ENCODE data around the gene ST7. TPM values are rescaled to one million over a fixed set of nuclear protein-coding genes. Genes with fewer than 3 reads are reported as not detected.

Gene ST7
- total and polyA plus RNA-seq, 2 of the 13 experiments (the other 11 are each of a cell fraction or from before 2014, with no cell fraction given), result 17.3 to 23.5 TPM

DNA sequence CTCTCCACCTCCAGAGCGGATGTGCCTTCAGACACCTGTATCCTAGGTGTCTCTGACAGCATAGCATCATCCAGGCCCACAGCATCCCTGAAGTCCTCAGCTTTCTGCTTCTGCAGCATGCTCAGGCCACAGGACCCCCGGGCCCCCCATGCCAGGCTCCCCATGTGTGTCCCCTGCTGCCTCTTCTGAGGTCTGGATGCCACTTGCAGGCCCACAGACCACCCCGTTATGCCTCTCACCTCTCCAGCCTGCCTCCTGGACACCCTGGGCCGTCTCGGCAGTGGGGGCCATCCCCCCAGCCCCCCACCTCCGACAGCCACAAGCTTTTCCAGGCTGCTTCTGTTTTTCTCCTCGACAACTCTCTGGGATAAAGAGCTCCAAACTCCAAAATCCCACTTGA is 285.2 kb downstream of the ST7 start (continued):
- TF ChIP-seq MLXIP (CRISPR knock-in tag; IDR thresholded peaks at IDR 0.05; ENCODE audit: borderline replicate concordance) (no peak), ONECUT2 (CRISPR knock-in tag; IDR thresholded peaks at IDR 0.05) (no peak), TBX2 (CRISPR knock-in tag; IDR thresholded peaks at IDR 0.05; ENCODE audit: borderline replicate concordance) (no peak)
- TF ChIP-seq, protein P1, sequence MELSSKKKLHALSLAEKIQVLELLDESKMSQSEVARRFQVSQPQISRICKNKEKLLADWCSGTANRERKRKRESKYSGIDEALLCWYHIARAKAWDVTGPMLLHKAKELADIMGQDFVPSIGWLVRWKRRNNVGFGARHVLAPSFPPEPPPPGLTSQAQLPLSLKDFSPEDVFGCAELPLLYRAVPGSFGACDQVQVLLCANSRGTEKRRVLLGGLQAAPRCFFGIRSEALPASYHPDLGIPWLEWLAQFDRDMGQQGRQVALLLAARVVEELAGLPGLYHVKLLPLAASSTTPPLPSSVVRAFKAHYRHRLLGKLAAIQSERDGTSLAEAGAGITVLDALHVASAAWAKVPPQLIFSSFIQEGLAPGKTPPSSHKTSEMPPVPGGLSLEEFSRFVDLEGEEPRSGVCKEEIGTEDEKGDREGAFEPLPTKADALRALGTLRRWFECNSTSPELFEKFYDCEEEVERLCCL (CRISPR knock-in tag; IDR thresholded peaks at IDR 0.05; ENCODE audit: borderline replicate concordance), result no peak

- no peak overlapping the region for H3K4me2 ChIP-seq (ENCODE audit: low read depth, low read length)
- WGBS (ENCODE audit: low lambda C conversion rate), result 1% methylated on average over 7 of the region's 7 CpGs
- no peaks in the 10 kb centered on the region for H3K4me1 ChIP-seq (ENCODE audit: insufficient read depth, low read length)
- no peaks in the 10 kb centered on the region for H3K79me2 ChIP-seq (ENCODE audit: insufficient read depth, low read length)
- in situ Hi-C loops (cut with HindIII; ENCODE audit: extremely low pct_ligation_motif_present, low pct_unique_long_range_greater_than_20kb), result no loop called here
- H3K27ac ChIP-seq (ENCODE audit: extremely low read length, insufficient read depth, low read length), result no peak overlapping the region
- ChIA-PET POLR2A (no interaction called here), CTCF (ENCODE audit: low intra/inter-chr PET ratio, low total read pairs) (no interaction called here)
- no peak for ATAC-seq
- H3K36me3 ChIP-seq (replicated peaks in 1 of 2; ENCODE audit: control insufficient read depth in 1 of 2, insufficient read depth in 2 of 2, low read length in 2 of 2), result no peaks in the 10 kb centered on the region
- no peaks in the 10 kb centered on the region for H4K20me1 ChIP-seq (ENCODE audit: insufficient read depth, low read length)
- intact Hi-C loops (cut with micrococcal nuclease; ENCODE audit: unreplicated experiment), result no loop called here
- DNase-seq (ENCODE audit: low spot score), result no peak
- no peak overlapping the region for H3K4me3 ChIP-seq (replicated peaks in 1 of 3; ENCODE audit: insufficient read depth in 1 of 3, low read depth in 2 of 3, low read length in 3 of 3)
- no peak overlapping the region for H2AFZ ChIP-seq (ENCODE audit: low read length)
- no peaks in the 10 kb centered on the region for H3K9me3 ChIP-seq (ENCODE audit: low read length)
- no peak overlapping the region for H3K9ac ChIP-seq (ENCODE audit: insufficient read depth, low read depth, low read length)
- no peak for FAIRE-seq
- 0 out of 5 replicates have a peak, but pooled peaks cover 0 to 6% of the 10 kb centered on the region in 2 experiments for H3K27me3 ChIP-seq (ENCODE audit: control insufficient read depth in 1 of 2, insufficient read depth in 2 of 2, low read length in 2 of 2)
- no TSS peak for BruUV-seq (replicated peaks)
- TF ChIP-seq PRDM10 (CRISPR knock-in tag; IDR thresholded peaks at IDR 0.05; ENCODE audit: low read depth) (no peak), MED1 (CRISPR knock-in tag; IDR thresholded peaks at IDR 0.05) (no peak), ZNF572 (CRISPR knock-in tag; IDR thresholded peaks at IDR 0.05) (no peak), CREM (IDR thresholded peaks at IDR 0.05) (no peak), CREM (CRISPR knock-in tag; IDR thresholded peaks at IDR 0.05) (no peak), HCFC1 (IDR thresholded peaks at IDR 0.05; ENCODE audit: low read depth, low read length) (no peak), ZNF816 (CRISPR knock-in tag; IDR thresholded peaks at IDR 0.05; ENCODE audit: borderline replicate concordance) (no peak), HIVEP1 (CRISPR knock-in tag; IDR thresholded peaks at IDR 0.05) (no peak), U2AF2 (IDR thresholded peaks at IDR 0.05; ENCODE audit: low read depth, low read length) (no peak)
- TF ChIP-seq, protein P2, sequence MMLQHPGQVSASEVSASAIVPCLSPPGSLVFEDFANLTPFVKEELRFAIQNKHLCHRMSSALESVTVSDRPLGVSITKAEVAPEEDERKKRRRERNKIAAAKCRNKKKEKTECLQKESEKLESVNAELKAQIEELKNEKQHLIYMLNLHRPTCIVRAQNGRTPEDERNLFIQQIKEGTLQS (CRISPR knock-in tag; IDR thresholded peaks at IDR 0.05), result no peak
- TF ChIP-seq, protein P3, sequence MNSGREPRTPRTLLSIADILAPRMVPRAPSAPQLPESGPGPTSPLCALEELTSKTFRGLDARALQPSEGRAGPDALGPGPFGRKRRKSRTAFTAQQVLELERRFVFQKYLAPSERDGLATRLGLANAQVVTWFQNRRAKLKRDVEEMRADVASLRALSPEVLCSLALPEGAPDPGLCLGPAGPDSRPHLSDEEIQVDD (CRISPR knock-in tag; IDR thresholded peaks at IDR 0.05; ENCODE audit: borderline replicate concordance), result no peak
Observed at GRCh38 chr7:117238937-117239336, 285.6 kb downstream of the ST7 start.
